Thyroid gland (tissue), 4 donors: Measurements from ENCODE around the gene IRF2. TPM values are rescaled to one million over a fixed set of nuclear protein-coding genes. Genes with fewer than 3 reads are reported as not detected.

Experiments used
- DNase-seq, 2 donors: peaks; one replicate each; pipeline ENCODE4 v3.0.0-alpha.2; 2019
- H3K27ac ChIP-seq, 3 donors: fragments of 200-600 bp; sonication (generic); 1 replicate in 2 of 3; 2 replicates in 1 of 3; pipeline ENCODE4 v1.5.1; 2016 to 2019; ENCODE audit warnings: mild to moderate bottlenecking in 1 of 3, moderate library complexity in 1 of 3
- H3K27me3 ChIP-seq: fragments of 200-600 bp; sonication (generic); one replicate; pipeline ENCODE4 v1.5.1; 2019
- H3K36me3 ChIP-seq, 2 donors: fragments of 200-600 bp; sonication (generic); one replicate each; pipeline ENCODE4 v1.5.1; 2016 to 2019
- H3K4me1 ChIP-seq, 2 donors: fragments of 200-600 bp; sonication (generic); one replicate each; pipeline ENCODE4 v1.5.1; 2017 to 2019
- H3K4me3 ChIP-seq, 3 donors: fragments of 200-600 bp; sonication (generic); replicated peaks in 1 of 3; 1 replicate in 2 of 3; 2 replicates in 1 of 3; pipeline ENCODE4 v1.5.1; 2016; ENCODE audit warnings: mild to moderate bottlenecking in 1 of 3
- H3K9me3 ChIP-seq: fragments of 200-600 bp; sonication (generic); one replicate; pipeline ENCODE4 v1.5.1; 2017
- CTCF ChIP-seq, 6 experiments: fragments of 200-600 bp in 3 of 6; fragments of 450-650 bp in 3 of 6; sonication (generic) in 3 of 6; IDR thresholded peaks; one replicate each; pipeline ENCODE4 v1.5.1; 2016 to 2019; ENCODE audit warnings: antibody characterized with exemption in 6 of 6, mild to moderate bottlenecking in 2 of 6, inconsistent platforms in 1 of 6, moderate library complexity in 1 of 6
- POLR2A ChIP-seq, 2 donors: fragments of 450-650 bp; IDR thresholded peaks; one replicate each; pipeline ENCODE4 v1.6.1; 2017; ENCODE audit warnings: antibody characterized with exemption in 2 of 2, mild to moderate bottlenecking in 2 of 2, moderate library complexity in 1 of 2
- WGBS, 2 donors: methylation state at CpG; one replicate each; pipeline ENCODE4 v1.1.5; 2017; 5-methylcytosine and 5-hydroxymethylcytosine counted together
- intact Hi-C: fragments of 100-400 bp; cut with DNase I; formaldehyde crosslinking; loops from one replicate; pipeline ENCODE4 v1.15.1; 2023
- small RNA-seq: library from RNA; depleted of rRNA; stranded (forward); fragments of <200 nt; gene quantifications from one replicate; pipeline ENCODE3, GENCODE V24; 2016
- total RNA-seq, 4 donors: library from RNA; depleted of rRNA; stranded (reverse); fragments of >200 nt; gene quantifications; one replicate each; pipeline ENCODE4 v1.2.3, GENCODE V29; 2016

Gene IRF2
- total RNA-seq, 4 donors from 2014 or later: 24.7 to 39.8 (median 34.5) TPM

GRCh38 chr4:184337907-184338306, 136.4 kb downstream of the IRF2 start:
- 0 to 44% methylated on average over 1 of the region's 1 CpG for WGBS, 2 donors
- TF ChIP-seq CTCF (IDR thresholded peaks at IDR 0.05) (no peak), POLR2A (IDR thresholded peaks at IDR 0.05) (no peak)
- no peak overlapping the region for H3K4me3 ChIP-seq
- DNase-seq: no peak
- H3K27me3 ChIP-seq: no peaks in the 10 kb centered on the region
- H3K27ac ChIP-seq: no peak overlapping the region
- H3K4me1 ChIP-seq: peaks cover 0 to 9% of the 10 kb centered on the region in 2 donors
- intact Hi-C loops: no loop called here
- no peaks in the 10 kb centered on the region for H3K9me3 ChIP-seq
- H3K36me3 ChIP-seq: no peaks in the 10 kb centered on the region

Small RNAs within 50 kb of the gene (small RNA-seq; reads per million reads assigned to genes)
- not detected for gene RF00152

Other genes with a start within 250 kb of the IRF2 start
- gene CASP3, start 174.9 kb upstream of the IRF2 start, total RNA-seq: 10 to 100 TPM; 10.1 to 23.6 (median 15.7) TPM
- gene PRIMPOL, start 175.2 kb upstream of the IRF2 start, total RNA-seq: 10 to 100 TPM; 14.4 to 29.4 (median 22.3) TPM